H9 (cell line): ENCODE data around the gene CFAP54. TPM values are rescaled to one million over a fixed set of nuclear protein-coding genes. Genes with fewer than 3 reads are reported as not detected.

Experiments used
- DNase-seq: peaks from one replicate; pipeline ENCODE4 v3.0.0-alpha.2; 2017
- H2AFZ ChIP-seq: one replicate; pipeline ENCODE4 v1.6.1; 2013; ENCODE audit warnings: mild to moderate bottlenecking, low read length, control low read depth, moderate library complexity
- H2AK5ac ChIP-seq: 2 replicates; pipeline ENCODE4 v1.6.1; 2013; ENCODE audit warnings: low read length, control low read depth, mixed read lengths; ENCODE audit not compliant: insufficient read length
- H2BK120ac ChIP-seq: one replicate; pipeline ENCODE4 v1.6.1; 2013; ENCODE audit warnings: low read depth, mild to moderate bottlenecking, low read length, control low read depth, inconsistent platforms; ENCODE audit not compliant: poor library complexity, severe bottlenecking
- H2BK12ac ChIP-seq: 2 replicates; pipeline ENCODE4 v1.6.1; 2013; ENCODE audit warnings: low read length, control low read depth, mixed read lengths, low read depth; ENCODE audit not compliant: insufficient read length
- H2BK15ac ChIP-seq: 2 replicates; pipeline ENCODE4 v1.6.1; 2013; ENCODE audit warnings: low read depth, low read length, control low read depth
- H2BK20ac ChIP-seq: one replicate; pipeline ENCODE4 v1.6.1; 2013; ENCODE audit warnings: low read depth, mild to moderate bottlenecking, low read length, control low read depth, inconsistent platforms; ENCODE audit not compliant: poor library complexity, severe bottlenecking
- H2BK5ac ChIP-seq: 2 replicates; pipeline ENCODE4 v1.6.1; 2013; ENCODE audit warnings: low read length, control low read depth, mixed read lengths; ENCODE audit not compliant: insufficient read length
- H3K14ac ChIP-seq: 2 replicates; pipeline ENCODE4 v1.6.1; 2013; ENCODE audit warnings: low read length, control low read depth; ENCODE audit not compliant: insufficient read depth
- H3K18ac ChIP-seq: 2 replicates; pipeline ENCODE4 v1.6.1; 2013; ENCODE audit warnings: low read depth, mild to moderate bottlenecking, mixed read lengths, low read length, control low read depth; ENCODE audit not compliant: insufficient read length
- H3K23ac ChIP-seq: 2 replicates; pipeline ENCODE4 v1.6.1; 2013; ENCODE audit warnings: low read length, control low read depth, mixed read lengths, low read depth; ENCODE audit not compliant: insufficient read length
- H3K23me2 ChIP-seq: 2 replicates; pipeline ENCODE4 v1.6.1; 2013; ENCODE audit warnings: low read depth, mild to moderate bottlenecking, mixed read lengths, low read length, control low read depth; ENCODE audit not compliant: insufficient read length, poor library complexity, severe bottlenecking
- H3K27ac ChIP-seq: 2 replicates; pipeline ENCODE4 v1.5.1; 2013; ENCODE audit warnings: low read length, control low read depth, mixed read lengths, low read depth; ENCODE audit not compliant: insufficient read length
- H3K27me3 ChIP-seq: 2 replicates; pipeline ENCODE4 v1.6.1; 2013; ENCODE audit warnings: low read length, control low read depth, inconsistent platforms; ENCODE audit not compliant: insufficient read depth
- H3K4ac ChIP-seq: 2 replicates; pipeline ENCODE4 v1.6.1; 2013; ENCODE audit warnings: low read depth, mild to moderate bottlenecking, control low read depth, inconsistent platforms, low read length, moderate library complexity
- H3K4me1 ChIP-seq: 2 replicates; pipeline ENCODE4 v1.6.1; 2013; ENCODE audit warnings: low read length, control low read depth, inconsistent platforms; ENCODE audit not compliant: insufficient read depth
- H3K4me2 ChIP-seq: 2 replicates; pipeline ENCODE4 v1.6.1; 2013; ENCODE audit warnings: low read length, control low read depth, mixed read lengths; ENCODE audit not compliant: insufficient read length, insufficient read depth
- H3K56ac ChIP-seq: 2 replicates; pipeline ENCODE4 v1.6.1; 2013; ENCODE audit warnings: low read depth, mild to moderate bottlenecking, mixed read lengths, low read length, control low read depth; ENCODE audit not compliant: insufficient read length
- H3K79me1 ChIP-seq: 2 replicates; pipeline ENCODE4 v1.6.1; 2013; ENCODE audit warnings: low read depth, mild to moderate bottlenecking, moderate library complexity, low read length, control low read depth, inconsistent platforms; ENCODE audit not compliant: insufficient read depth, poor library complexity, severe bottlenecking
- H3K79me2 ChIP-seq: 2 replicates; pipeline ENCODE4 v1.6.1; 2013; ENCODE audit warnings: low read length, control low read depth, inconsistent platforms; ENCODE audit not compliant: insufficient read depth
- H3K9ac ChIP-seq: 2 replicates; pipeline ENCODE4 v1.6.1; 2013; ENCODE audit warnings: low read length, control low read depth, mixed read lengths; ENCODE audit not compliant: insufficient read length; ENCODE audit errors: extremely low read depth
- H3K9me3 ChIP-seq: one replicate; pipeline ENCODE4 v1.6.1; 2013; ENCODE audit warnings: low read depth, low read length, inconsistent platforms; ENCODE audit not compliant: control insufficient read depth
- H3T11ph ChIP-seq: one replicate; pipeline ENCODE4 v1.6.1; 2013; ENCODE audit warnings: mild to moderate bottlenecking, low read length, control low read depth, inconsistent platforms
- H4K20me1 ChIP-seq: one replicate; pipeline ENCODE4 v1.6.1; 2013; ENCODE audit not compliant: control insufficient read depth, insufficient read length, insufficient read depth
- H4K5ac ChIP-seq: 2 replicates; pipeline ENCODE4 v1.6.1; 2013; ENCODE audit warnings: low read depth, mild to moderate bottlenecking, mixed read lengths, low read length, control low read depth; ENCODE audit not compliant: insufficient read length
- H4K8ac ChIP-seq: replicated peaks from 2 replicates; pipeline ENCODE4 v1.6.1; 2013; ENCODE audit warnings: low read length, control low read depth, mixed read lengths, low read depth; ENCODE audit not compliant: insufficient read length
- H4K91ac ChIP-seq: 2 replicates; pipeline ENCODE4 v1.6.1; 2013; ENCODE audit warnings: low read depth, mild to moderate bottlenecking, moderate library complexity, mixed read lengths, low read length, control low read depth; ENCODE audit not compliant: insufficient read length
- H3K27ac Mint-ChIP-seq, 3 experiments: 2 replicates in 2 of 3; 3 replicates in 1 of 3; pipeline ENCODE4 v1.8.0; 2020 to 2021; ENCODE audit warnings: mixed read lengths in 3 of 3, mild to moderate bottlenecking in 1 of 3, moderate library complexity in 1 of 3
- H3K27me3 Mint-ChIP-seq: 2 replicates; pipeline ENCODE4 v1.8.0; 2021; ENCODE audit warnings: low read depth, mild to moderate bottlenecking, moderate library complexity, mixed read lengths
- H3K36me3 Mint-ChIP-seq, 3 experiments: 2 replicates in 2 of 3; 3 replicates in 1 of 3; pipeline ENCODE4 v1.8.0; 2020 to 2021; ENCODE audit warnings: low read depth in 3 of 3, mixed read lengths in 3 of 3; ENCODE audit not compliant: insufficient read depth in 1 of 3
- H3K4me1 Mint-ChIP-seq, 2 experiments: 2 replicates each; pipeline ENCODE4 v1.8.0; 2020; ENCODE audit warnings: mixed read lengths in 2 of 2
- H3K4me3 Mint-ChIP-seq, 2 experiments: 2 replicates in 1 of 2; 3 replicates in 1 of 2; pipeline ENCODE4 v1.8.0; 2020 to 2021; ENCODE audit warnings: mild to moderate bottlenecking in 2 of 2, mixed read lengths in 2 of 2, moderate library complexity in 1 of 2
- H3K9me3 Mint-ChIP-seq, 2 experiments: 2 replicates in 1 of 2; 3 replicates in 1 of 2; pipeline ENCODE4 v1.8.0; 2020; ENCODE audit warnings: mild to moderate bottlenecking in 2 of 2, mixed read lengths in 2 of 2, moderate library complexity in 1 of 2
- CTCF ChIP-seq: fragments of 200-600 bp; sonication (generic); conservative IDR thresholded peaks from 3 replicates; pipeline ENCODE4 v1.8.0; 2021; ENCODE audit warnings: antibody characterized with exemption, mild to moderate bottlenecking
- WGBS: extraction: QIAGEN DNeasy Blood & Tissue Kit; methylation state at CpG from one replicate; pipeline ENCODE4 v1.1.7; 2013; ENCODE audit warnings: missing lambda C conversion rate, low lambda C conversion rate, mixed read lengths; ENCODE audit not compliant: insufficient read length; ENCODE audit errors: extremely low coverage; 5-methylcytosine and 5-hydroxymethylcytosine counted together
- total RNA-seq: library from RNA; stranded (reverse); gene quantifications from 2 replicates; pipeline ENCODE4 v1.2.1, GENCODE V29; 2021

Gene CFAP54
- total RNA-seq, 1 experiment from 2014 or later, result 0.24 TPM

GRCh38 chr12:96743606-96744005 is 254.2 kb downstream of the CFAP54 start:
- WGBS, result no CpG with 5 or more reads among the region's 4 CpGs
- Histone ChIP-seq H3K23me2 (no peaks in the 10 kb centered on the region), H2BK20ac (no peak overlapping the region), H2BK5ac (no peak overlapping the region), H3K56ac (no peak overlapping the region), H3K79me1 (no peaks in the 10 kb centered on the region), H3K23ac (no peak overlapping the region), H2AFZ (no peak overlapping the region), H3K79me2 (no peaks in the 10 kb centered on the region), H2BK15ac (no peak overlapping the region), H3K27ac (no peak overlapping the region), H3K18ac (no peak overlapping the region), H2BK12ac (no peak overlapping the region), H4K91ac (no peak overlapping the region), H3T11ph (no peak overlapping the region), H3K9ac (no peak overlapping the region), H3K4me2 (no peak overlapping the region), H3K27me3 (no peaks in the 10 kb centered on the region), H4K8ac (no peak overlapping the region), H4K20me1 (no peaks in the 10 kb centered on the region), H3K4me1 (no peaks in the 10 kb centered on the region), H3K4ac (no peak overlapping the region), H4K5ac (no peak overlapping the region), H2AK5ac (no peak overlapping the region), H3K9me3 (no peaks in the 10 kb centered on the region), H3K14ac (no peak overlapping the region), H2BK120ac (no peak overlapping the region)
- Mint-ChIP-seq H3K27ac (peak overlapping the region in 1 of 3 experiments; percentile 42; a peak in 1 of 7 replicates), H3K4me3 (no peak overlapping the region), H3K36me3 (no peaks in the 10 kb centered on the region), H3K27me3 (no peaks in the 10 kb centered on the region), H3K4me1 (peaks cover 3 to 4% of the 10 kb centered on the region in 2 experiments; a peak in 3 of 4 replicates), H3K9me3 (no peaks in the 10 kb centered on the region)
- TF ChIP-seq CTCF, result no peak
- no peak for DNase-seq
